Measurements from ENCODE around the gene DRC7.
"Not testable (repeated sequence)": the region's sequence is repeated elsewhere in the genome, so short reads cannot be mapped to it uniquely, and the experiment has no call there.

Gene DRC7

DNA sequence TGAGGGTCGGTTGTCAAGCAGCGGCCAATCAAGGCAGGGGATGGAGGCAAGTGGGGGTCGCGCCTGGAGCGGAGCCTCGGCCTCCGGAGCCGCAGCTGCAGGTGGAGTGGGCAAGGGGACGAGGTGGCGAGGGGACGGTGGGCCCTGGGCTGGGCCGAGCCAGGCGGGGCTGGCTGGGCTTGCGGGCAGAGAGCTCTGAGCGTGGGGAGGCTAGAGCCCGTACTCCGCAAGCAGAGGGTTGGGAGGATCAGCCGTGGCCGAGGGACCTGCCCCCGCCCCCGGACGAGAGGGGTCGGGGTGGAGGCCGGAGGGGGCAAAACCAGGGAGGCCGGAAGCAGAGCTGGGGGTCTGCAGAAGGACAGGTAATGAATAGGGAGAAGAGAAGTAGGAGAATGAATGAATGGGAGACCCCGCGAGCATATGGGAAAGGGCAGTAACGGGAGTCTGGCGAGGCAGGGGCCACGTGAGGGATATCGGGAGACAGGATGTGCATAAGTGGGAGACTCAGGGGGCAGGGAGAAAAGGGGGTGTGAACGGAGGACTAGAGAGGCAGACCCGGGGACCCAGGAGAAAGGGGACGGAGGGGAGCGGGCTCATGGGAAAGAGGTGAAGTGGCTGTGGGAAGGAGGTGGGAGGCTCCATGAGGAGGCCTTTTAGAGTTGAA is 41.3 kb downstream of the DRC7 start, which contains the start of gene KATNB1:
TSS of gene KATNB1 (plus strand) at position 16 of the 664 bp plus-strand sequence. CDS start 1,474 bp downstream, outside the sequence.
- DNase-seq (ENCODE audit: low read depth in 2 of 2): no peak

DNA sequence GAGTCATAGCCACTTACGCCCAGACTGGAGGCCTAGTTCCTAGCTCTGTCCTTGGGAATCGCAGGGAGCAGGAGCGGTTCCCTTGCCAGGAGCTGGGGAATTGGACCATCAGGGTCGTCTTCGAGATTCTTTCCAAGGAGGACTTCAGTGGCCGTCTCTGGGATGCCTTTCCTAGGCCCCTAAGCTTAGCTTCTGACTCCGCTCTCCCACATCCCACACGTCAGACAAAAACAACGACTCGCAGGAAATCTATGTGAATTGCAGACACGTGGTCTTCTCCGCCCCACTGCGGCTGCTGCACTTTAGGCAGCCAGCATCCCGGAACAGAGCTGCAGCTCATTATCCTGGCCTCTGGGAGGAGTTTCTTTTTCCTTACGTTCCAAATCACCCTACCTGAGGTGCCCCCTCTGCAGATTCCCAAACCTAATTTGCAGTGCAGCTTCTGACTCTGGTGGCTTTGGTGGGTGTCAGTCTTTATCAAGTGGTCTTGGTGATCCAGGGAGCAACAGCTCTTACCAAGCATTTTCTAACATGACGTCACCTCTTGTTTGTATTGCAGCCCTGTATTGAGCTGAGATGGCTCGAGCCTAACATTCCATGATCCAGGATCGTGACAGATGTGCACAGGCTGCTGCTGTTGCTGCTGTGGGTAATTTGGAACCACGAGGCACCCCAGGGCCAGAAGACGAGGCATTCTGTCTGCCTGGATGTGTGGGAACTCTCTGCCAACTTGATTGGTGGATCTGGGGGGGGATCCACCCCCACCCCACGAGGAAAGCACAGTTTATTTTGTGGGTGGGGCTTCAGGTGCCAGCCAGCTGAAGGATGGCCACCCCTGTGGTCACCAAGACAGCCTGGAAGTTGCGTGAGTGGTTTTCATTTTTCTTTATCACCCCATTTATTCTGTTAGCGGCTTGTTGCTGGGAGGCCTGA is 42.1 kb downstream of the DRC7 start:
- peak; percentile 10 to 14 for DNase-seq (ENCODE audit: low read depth in 2 of 2)

DNA sequence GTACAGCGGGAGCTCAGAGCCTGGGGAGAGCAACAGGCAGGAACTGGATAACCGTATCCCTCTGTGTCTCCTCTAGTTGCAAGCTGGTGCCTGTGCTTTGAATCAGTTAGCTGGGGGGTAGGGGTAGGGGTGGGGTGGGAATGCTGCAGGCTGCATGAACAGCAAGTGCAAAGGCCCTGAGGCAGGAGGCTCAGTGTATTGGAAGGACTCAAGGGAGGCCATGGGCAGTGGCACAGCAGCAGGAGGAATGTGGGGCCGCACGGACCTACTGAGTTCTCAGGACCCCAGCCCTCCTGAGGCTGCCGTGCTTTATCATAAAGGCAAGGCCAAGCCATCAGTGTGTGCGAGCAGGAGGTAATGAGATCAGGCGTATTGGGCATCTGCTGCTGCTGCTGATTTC is 44.2 kb downstream of the DRC7 start:
- no peak for DNase-seq (ENCODE audit: low read depth in 2 of 2)

DNA sequence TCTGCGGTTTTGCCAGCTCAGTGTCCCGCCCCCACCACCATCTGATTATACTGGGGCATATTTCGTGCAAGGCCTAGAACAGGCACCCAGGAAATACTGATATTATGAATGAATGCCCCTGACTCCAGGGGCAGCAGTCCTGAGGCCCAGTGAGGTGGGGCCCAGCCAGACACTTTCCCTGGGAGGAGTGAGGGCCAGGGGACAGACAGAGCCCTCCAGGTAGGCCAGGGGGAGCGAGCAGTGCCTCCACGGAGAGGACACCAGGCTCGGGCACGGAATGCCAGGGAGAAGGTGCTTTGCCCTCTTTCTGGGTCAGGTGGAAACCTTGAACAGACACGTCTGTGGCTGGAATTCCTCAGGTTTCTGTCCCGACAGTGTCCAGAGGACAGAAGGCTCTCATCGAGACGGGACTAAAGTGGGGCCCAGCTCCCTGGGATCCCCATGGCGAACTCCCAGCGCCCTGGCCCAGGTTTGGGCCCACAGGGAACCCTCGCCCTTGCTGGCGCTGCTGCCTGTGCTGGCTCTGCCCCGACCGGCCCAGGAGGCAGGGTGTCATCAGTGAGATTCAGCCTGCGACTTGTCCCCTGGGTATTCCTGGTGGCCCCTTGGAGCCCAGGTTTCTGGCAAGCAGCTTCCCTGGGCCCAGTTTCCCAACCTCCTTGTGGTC is 45.3 kb downstream of the DRC7 start:
- DNase-seq (ENCODE audit: low read depth in 2 of 2): no peak

- no peak for DNase-seq (ENCODE audit: low read depth in 2 of 2)
Measured at GRCh38 chr16:57740423-57741071, 45.9 kb downstream of the DRC7 start.

- no peak for DNase-seq (ENCODE audit: low read depth in 2 of 2)
Measured at GRCh38 chr16:57741660-57742191, 47.1 kb downstream of the DRC7 start.

- DNase-seq (ENCODE audit: low read depth in 2 of 2): no peak
Measured at GRCh38 chr16:57742543-57742942, 47.9 kb downstream of the DRC7 start.

DNA sequence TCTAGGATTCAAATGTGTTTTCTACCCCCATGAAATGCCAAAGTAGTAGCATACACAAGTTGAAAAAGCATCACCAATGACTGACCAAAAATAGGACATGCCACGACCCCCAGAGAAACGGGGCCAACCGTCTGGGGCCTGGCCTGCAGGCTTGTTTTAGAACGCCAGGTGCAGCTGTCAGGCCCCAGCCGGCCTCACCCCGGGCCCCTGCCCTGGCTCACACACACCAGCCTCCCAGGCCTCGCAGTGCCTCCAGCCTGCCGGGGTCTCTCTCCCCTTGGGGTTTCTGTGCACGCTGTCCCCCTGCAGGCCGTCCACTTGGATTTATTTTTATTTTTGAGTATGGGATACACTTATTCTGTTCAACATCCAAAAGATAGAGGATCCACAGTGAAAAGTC is 48.9 kb downstream of the DRC7 start:
- DNase-seq (ENCODE audit: low read depth in 2 of 2): no peak

DNA sequence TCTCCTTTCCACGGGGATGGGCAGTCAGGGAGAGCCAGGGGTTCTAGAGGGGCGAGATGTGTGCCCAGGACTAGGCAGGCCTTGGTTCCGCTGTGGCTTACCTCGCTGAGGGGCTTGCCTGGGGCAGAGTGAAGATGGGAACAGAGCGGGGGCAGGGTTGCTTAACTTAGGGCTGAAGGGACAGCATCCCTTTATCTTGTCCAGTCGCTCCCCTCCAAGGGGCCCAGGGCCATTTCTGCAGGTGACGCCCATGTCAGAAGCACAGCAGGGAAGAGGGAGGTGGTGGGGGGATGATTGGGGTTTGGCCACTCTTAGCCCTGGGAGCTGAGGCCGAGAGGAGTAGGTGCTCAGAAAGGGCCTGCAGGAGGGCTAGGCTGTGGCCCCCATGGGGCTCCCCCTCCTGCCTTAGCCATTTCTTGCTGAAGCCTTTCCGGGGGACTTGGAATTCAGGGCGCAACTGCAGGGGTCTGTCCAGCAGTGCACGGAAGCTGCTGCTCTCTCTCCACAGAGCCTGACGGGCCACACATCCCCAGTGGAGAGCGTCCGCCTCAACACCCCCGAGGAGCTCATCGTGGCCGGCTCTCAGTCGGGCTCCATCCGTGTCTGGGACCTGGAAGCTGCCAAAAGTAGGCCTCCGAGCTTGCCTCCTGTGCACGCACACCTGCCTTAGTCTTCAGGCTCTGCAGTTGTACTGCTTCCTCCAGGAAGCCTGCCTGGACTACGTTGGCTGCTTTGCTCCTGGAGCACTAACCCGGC is 49.5 kb downstream of the DRC7 start:
- DNase-seq (ENCODE audit: low read depth in 2 of 2): no peak

GRCh38 chr16:57744642-57744903 is 50.0 kb downstream of the DRC7 start:
- no peak for DNase-seq (ENCODE audit: low read depth in 2 of 2)

DNA sequence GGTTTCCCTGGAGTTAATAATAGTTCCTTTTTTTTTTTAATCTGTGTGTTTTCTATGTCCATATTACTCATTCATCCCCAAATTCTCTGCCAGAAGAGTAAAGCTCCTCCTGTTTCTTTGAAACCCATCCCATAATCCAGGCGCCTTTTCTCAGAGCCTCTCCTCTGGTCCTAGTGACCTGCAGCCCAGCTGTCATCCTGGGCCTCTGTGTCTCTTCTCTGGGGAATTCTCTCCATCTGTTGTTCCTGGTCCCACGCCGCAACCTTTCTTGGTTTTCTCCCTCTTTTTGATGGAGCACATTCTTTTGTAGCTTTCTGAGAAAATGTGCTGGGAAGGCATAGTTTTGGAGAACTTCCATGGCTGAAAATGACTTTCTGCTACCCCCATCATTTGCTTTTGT is 51.2 kb downstream of the DRC7 start:
- no peak for DNase-seq (ENCODE audit: low read depth in 2 of 2)

DNA sequence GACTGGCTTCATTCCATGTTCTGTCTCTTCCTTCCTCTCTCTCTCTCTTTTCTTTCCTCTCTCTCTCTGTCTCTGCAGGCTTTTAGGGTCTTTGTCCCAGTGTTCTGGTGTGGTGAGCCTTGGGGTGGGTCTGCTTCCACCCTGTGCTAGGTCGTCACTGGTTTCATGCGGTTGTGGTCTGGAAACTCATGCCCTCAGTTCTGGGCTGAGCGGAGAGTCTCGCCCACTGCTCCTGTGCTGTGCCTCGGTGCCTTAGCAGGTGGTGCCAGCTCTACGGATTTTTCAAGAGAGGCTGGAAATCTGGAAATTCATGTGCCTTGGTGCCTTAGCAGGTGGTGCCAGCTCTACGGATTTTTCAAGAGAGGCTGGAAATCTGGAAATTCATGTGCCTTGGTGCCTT is 51.7 kb downstream of the DRC7 start:
- DNase-seq (ENCODE audit: low read depth in 2 of 2): not testable (repeated sequence)

DNA sequence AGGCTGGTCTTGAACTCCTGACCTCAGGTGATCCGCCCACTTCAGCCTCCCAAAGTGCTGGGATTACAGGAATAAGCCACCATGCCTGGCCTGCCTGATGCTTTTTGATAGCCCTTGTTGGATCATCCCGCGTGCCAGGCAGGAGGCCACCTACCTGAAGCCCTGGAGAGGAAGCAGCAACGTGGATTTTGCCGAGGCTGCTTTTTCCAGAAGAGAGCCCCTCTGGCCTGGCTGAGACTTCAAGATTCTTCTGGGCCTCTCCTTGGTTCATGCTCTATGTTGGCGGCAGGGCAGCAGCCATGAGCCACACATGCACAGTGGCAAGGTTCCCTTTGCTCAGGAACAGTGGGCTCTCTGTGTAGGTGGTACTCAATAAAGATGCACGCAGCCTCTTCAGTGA is 52.5 kb downstream of the DRC7 start:
- DNase-seq (ENCODE audit: low read depth in 2 of 2): no peak

- DNase-seq (ENCODE audit: low read depth in 2 of 2): no peak
Measured at GRCh38 chr16:57747496-57747895, 52.9 kb downstream of the DRC7 start.

DNA sequence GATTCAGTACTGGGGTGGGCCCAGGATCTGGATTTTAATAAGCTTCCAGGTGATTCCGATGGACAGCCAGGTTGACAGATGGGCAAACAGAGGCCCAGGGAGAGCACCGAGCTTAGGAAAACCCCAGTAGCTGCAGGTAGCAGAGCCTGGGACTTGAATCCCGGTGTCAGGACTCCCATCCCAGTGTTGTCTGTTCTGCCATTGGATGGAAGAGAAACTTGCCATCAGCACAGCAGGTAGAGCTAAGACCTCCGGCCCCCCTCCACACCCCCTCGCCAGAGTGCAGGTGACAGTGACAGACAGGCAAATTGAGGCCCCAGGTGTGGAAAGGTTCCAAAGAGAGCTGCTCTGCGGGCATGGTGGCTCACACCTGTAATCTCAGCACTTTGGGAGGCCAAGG is 53.4 kb downstream of the DRC7 start:
- DNase-seq (ENCODE audit: low read depth in 2 of 2): no peak

DNA sequence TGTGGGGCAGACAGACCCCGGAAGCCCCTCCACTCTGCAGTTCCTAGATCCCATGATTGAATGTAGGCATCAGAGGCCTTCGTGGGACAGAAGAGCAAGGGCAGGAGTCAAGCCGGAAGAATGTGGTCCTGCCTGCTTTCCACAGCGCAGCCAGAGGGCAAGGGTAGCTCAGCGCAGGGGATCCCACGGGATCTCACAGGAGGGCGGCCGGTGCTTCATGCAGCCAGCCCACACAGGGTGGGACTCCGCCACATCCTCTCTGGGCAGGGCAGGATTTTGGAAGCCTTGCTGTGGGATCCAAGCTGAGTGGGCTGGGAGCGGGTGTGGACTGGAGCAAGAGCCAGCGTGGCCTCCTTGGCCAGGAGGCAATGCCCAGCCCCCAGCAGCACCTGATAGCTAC is 54.0 kb downstream of the DRC7 start:
- DNase-seq (ENCODE audit: low read depth in 2 of 2): no peak

DNA sequence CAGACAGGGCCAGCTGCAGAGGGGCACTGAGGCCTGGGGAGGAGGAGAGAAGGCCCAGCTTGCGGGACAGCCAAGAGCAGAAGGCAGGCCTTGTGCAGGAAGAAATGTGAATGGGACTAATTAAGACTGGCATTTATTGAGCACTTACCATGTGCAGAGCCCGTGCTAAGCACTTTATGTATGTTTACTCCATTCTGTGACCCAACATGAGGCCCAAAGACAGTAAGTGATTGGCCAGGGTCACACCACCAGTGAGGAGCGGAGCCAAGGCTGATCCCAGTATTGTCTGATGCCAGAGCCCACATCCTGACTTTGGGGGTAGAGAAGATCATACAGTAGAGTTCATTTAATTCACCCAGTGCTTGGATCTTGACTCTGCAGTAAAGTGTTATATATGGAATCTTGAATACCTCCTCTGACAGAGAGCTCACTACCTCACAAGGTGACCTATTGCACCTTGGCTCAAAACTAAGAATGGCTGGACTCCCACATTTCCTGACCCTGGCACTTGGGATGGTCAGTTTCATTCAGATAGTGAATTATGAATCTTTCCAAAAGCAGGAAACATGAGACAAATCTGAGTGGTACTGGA is 54.6 kb downstream of the DRC7 start:
- DNase-seq (ENCODE audit: low read depth in 2 of 2): no peak

- no peak for DNase-seq (ENCODE audit: low read depth in 2 of 2)
Measured at GRCh38 chr16:57749856-57750452, 55.3 kb downstream of the DRC7 start.

- no peak for DNase-seq (ENCODE audit: low read depth in 2 of 2)
Measured at GRCh38 chr16:57750796-57751538, 56.4 kb downstream of the DRC7 start.

Data from stimulated activated CD8-positive, alpha-beta memory T cell treated with anti-CD3 and anti-CD28 coated beads, Interleukin-7, amount 100 ng/mL, for 1 hour (primary cell).